GM19395 (cell line): ENCODE measurements around the gene HTATIP2.
"Not testable (repeated sequence)": the region's sequence is repeated elsewhere in the genome, so short reads cannot be mapped to it uniquely, and the experiment has no call there.

Experiments used
- ATAC-seq: cut with Tn5 transposase; IDR thresholded peaks from one replicate; pipeline ENCODE4 v1.9.1; 2021; ENCODE audit warnings: mild to moderate bottlenecking, moderate library complexity; ENCODE audit not compliant: unreplicated experiment

HTATIP2 gene

DNA sequence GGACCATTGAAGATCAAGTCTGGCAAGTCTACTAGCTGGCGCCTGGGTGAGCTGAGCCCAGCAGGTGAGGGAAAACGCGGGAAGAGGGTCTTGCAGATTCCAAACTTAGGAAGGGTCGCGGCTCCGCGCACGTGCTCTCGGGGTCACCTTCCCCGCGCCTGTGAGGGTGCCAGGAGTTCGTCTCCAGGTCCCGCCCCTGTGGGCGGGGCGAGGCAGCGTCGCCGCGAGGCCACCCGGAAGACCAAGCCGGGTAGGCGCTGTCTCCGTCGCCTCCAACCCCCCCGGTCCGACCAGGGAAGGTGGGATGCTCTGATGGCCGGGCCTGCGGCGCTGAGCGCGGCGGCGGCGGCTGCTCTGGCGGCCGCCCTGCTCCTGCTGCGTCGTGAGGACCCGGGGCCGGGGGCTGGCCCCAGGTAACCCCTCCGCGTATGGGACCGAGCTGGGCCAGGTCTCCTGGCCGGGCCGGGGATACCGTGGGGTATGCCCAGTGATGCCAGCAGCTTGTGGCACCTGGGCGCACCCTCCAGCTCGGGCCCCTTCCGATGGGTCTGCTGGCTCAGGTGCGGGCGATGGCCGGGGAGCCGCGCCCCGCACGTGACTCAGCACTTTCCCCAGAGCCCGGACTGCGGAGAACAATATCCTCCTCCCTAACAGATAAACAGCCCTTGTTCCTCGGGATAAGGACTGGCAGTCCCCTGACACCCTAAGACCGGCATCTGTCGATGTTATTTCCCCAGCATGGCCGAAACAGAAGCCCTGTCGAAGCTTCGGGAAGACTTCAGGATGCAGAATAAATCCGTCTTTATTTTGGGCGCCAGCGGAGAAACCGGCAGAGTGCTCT lies at the start of gene HTATIP2:
HTATIP2 (plus strand) TSS at position 215 of the 841 bp plus-strand sequence; CDS start at position 739, 524 bp downstream.
- ATAC-seq = peak; percentile 94

DNA sequence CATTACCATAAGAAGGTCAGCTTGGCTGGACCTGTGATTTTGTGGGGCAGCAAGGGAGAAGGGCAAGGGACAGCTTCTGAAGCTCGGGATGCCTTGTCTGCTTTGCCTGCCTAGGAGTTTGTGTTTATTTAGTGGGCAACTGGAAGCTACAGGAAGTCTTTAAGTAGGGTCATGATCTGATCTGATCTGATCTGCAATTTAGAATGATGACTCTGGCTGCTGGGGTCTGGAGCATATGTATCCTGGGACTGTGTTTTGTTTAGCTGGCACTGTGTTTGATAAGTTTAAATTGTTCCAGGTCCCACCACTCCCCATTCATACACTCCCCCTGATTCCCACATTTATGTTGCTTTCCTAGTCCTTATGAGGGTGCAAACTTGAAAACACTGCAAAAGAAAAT lies 47.7 kb upstream of the HTATIP2 start:
- no peak for ATAC-seq

DNA sequence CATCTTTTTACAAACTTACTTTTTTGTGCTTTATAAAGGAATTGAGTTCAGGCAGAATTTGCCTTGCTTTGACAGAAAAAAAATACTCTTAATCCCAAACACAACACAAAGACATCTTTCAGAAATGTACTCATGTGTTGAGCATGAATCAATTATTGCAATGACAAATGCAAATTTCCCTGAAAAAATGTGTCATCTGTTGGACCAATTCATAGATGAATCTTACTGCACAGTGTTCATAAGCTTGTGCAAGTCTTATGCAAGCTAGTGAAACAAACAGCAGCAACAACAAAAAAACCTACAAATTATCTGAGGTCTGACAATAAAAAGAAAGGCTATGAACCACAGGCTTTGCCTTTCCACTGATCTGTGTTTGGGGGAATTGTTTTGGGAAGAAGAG lies 42.3 kb upstream of the HTATIP2 start:
- ATAC-seq = no peak

DNA sequence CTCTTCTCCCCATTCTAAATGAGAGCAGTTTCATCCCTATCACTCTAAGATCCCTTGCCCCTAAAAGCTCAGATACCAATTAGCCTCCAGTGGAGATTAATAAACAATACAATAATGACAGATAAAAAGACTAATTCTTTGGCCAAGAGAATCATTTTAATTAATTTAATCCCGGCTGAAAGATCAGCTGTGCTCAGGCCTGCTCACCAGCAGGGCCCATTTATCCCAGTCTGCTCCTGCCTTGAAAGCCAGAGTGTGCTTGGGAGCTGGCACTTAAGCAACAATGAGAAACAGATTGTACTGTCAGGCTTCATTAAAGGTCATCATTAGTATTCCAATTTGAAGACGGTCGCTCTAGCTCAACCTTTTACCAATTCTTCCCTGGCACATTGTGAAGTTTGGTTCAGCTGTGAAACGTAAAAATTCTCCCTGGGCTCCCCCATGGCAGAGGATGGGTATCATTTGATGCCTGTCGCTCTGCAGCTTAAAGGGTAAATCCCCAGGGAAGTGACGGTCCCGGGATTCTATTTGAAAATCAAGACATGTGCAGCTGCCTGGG lies 36.1 kb upstream of the HTATIP2 start:
- ATAC-seq = no peak

DNA sequence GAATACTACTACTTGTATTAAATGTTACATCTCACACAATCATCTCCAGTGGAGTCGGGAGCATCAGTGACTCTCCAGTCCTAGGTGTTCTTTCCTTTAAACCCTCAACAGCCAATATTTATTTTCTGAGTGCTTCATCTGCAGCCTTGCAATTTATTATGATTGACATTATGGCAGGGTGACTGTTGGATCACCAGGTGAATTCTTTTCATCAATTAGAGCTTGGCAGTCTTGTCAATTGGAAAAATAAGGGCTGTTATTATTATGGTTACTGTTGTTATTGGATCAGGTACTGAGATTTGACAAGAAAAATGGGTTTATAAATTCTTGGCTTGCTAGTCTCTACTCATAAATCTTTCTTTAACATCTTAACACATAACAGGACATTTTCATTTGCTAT lies 27.5 kb upstream of the HTATIP2 start:
- no peak for ATAC-seq

DNA sequence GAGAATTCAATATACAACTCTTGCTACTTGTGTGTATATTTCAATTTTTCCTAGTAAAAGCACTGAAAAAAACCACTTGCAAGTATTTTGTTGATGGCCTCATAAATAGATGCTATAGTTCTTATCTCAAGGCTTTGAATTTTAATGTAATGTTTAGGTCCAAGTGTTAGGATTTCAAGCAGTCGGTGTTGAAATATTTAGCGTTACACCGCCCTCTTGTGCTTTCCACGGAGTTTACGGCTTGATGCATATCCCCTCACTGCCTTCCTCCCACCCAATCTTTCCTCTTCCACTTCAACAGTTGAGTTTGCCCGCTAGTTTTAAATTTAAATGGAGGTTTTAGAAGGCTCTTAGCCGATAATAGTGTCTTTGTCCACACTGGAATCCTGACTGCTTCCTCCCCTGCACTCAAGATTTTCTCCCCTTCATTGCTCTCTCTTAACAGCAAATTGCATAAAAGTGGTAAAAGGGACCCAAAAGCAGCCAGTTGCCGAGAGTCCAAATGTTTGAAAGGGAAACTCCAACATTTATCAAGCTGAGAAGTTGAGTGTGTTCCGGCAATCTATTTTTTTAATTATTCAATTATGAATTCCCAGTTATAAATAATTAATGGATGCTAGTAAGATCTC lies 25.9 kb upstream of the HTATIP2 start:
- ATAC-seq = no peak

DNA sequence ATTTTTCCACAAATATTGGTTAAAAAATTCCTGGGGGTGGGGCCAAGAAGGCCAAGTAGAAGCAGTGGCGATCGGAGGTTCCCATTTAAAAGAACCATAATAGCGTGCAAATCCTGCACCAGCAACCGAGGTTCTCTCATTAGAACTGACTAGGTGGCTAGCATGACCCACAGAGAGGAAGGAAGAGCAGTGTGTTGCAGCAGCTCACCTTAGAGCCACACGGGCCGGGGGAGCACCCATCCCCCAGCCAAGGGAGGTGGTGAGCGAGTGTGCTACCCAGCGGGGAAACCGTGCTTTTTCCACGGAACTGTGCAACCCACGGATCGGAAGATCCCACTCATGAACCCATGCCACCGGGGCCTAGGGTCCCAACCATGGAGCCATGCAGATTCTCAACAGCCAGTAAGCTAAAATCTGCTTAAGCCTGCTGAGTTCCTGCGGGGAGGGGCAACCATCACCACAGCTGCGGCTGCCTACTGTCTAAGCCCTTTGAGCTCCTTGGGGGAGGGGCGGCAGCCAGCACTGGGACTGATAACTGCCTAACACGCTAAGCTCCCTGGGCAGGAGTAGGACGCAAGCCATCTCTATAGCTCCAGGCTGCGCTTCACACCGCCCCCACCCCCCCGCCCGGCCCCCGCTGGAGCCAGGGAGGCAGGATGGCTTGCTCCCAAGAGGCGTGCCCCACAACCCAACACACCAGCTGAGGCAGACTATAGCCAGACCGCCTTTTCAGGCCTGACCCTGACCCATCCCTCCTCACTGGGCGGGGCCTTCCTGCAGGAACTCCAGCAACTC lies 21.0 kb upstream of the HTATIP2 start:
- no peak for ATAC-seq

DNA sequence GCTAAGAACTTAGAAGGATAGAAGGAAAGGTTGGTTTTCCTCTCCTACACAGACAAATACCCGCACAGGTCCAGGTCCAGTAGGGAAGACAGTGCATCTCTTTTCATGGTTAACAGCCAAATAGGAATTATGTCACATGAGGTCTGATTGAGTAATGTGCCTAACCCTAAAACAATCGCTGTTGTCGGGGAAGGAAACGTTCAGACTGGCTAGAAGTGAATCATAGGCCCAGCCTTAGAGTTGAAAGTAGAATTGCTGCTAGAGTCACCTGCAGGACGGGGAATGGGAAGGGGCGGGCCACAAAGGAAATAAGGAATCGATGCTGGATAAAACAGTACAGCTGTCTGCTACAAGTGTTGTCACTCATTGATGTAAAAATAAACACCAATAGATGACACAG lies 12.4 kb upstream of the HTATIP2 start:
- no peak for ATAC-seq

DNA sequence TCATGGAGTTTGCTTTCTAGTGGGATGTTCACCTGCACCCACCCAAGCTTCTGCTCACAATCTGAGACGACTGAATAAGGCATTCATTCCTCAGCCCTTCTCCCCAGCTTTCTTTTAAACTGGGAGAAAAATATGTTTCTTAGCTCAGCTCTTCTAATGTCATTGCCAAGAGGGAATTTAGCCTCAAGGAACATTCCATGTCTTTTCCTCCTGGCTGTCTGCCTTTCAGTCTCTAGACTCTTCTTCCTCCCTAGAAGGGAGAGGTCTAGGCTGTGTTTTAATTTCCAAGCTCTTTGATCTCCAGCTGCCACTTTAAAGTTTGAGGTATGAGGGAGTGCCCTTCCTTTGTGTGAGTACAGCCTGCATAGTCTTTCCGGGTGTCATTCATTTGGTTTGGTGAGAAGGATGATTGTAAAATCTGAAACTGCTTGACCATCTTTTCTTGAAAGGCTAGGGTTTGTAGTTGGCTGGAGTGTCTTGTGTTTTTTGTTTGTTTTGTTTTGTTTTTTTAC lies 11.7 kb upstream of the HTATIP2 start:
- ATAC-seq = no peak

DNA sequence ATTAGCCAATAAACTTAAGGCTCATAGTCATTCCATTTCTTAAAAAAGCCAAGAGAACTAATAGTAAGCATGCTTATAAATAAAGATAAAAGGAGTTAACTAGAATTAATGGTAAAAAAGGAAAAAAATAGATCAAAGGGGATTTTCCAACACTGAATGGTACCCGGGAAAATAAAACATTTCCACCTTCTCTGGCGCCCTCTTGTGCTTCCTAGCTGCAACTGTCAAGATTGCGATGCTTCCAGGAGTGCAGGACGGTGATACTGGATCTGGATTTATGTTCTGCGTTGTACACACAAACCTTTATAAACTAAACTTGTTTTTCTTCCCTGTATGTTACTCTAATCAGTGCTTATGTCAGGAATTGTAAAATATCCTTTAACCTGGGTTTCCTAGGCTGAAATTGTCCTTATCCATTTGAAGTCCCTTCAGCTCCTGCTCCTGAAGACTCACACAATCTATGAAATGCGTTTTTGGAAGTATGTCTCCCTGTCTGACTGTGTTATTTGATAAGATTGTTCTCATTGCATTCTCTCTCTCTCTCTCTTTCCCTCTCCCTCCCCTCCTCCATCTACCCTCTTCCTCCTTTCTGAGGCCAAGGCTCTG lies 9.6 kb upstream of the HTATIP2 start:
- peak; percentile 52 for ATAC-seq

DNA sequence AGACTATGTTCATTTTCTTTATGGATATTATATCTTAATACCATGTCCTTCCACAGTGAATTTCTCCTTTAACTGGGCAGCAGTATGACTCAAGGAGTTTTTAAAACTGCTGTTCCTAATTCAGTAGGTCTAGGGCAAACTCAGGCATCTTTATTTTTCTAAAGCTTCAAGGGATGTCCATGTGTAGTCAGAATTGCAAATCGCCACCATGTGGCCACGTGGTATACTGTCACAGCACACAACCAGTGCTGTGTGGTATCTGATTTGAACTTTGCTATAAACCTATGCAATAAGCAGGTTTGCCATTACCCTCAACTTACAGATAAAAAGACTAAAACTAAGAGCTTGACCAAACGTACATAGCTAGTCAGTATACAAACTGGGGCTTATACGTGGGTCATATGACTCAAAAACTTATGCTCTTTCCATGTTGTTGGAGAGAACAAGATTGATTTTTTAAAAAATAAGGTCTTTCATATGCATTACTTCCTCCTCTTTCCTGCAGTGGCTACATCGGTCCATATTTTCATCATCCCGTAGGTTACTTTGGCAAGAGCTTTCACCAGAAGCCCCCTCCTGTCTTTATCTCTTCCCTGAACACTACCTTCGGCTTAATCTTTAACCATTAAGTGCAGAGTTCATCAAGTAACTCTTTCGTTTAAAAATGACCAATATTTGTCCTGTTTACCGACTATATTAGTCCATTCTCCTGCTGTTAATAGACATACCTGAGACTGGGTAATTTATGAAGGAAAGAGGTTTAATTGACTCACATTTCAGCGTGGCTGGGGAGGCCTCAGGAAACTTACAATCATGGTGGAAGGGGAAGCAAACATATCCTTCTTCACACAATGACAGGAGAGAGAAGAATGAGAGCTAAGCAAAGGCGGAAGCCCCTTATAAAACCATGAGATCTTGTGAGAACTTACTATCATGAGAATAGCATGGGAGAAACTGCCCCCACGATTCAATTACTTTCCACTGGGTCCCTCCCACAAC lies 8.0 kb upstream of the HTATIP2 start:
- peak; percentile 90 for ATAC-seq

DNA sequence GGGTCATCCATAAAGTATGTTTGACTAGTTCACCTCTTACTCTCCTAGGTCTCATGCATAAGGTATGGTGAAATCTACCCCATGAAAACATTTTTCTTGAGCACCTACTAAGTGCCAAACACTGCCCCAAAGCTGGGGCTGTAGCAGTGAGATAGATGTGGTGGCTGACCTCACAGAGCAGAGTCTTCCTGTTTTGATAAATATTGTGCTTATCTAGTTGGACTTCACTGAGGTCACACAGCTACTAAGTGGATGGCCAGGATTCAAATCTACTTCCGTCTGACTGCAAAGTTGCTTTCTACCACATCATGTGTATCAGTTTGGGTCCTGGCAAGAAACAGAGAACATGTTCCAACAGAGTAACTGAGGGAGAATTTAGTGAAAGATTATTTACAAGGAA lies 6.4 kb upstream of the HTATIP2 start:
- no peak for ATAC-seq

DNA sequence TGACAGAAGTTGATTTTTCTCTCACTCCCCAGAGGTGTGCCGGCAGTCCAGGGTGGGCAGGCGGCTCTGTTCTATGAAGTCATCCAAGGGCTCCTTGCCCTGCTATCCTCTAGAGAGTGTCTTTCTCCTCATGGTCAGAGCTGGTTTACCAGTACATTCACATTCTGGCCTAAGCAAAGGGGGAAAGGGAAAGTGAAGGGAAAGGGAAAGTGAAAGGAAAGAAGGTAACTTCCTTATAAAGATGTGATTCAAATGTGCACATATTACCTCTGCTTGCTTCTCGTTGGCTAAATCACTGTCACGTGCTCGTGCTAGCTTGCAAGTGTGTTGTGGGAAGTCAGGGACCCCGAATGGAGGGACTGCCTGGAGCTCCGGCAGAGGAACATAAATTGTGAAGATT lies 2.9 kb upstream of the HTATIP2 start:
- peak; percentile 46 for ATAC-seq

DNA sequence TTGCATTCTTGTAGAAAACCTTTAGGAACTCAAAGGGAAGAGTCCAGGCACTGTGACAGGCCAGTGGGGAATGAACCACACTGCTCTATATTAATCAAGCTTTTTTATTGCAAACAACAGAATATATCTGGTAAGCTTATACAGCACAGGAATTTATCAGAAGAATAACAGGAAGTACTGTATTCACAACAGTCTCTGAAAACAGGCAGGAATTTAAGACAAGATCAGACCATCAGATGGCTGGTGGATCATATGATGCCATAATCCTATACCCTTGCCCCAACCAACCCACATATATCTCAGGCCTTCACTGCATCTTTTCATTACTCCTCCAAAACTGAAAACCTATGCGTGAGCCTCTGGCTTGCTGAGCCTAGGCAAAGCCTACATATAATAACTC lies 1.0 kb upstream of the HTATIP2 start:
- ATAC-seq = no peak

DNA sequence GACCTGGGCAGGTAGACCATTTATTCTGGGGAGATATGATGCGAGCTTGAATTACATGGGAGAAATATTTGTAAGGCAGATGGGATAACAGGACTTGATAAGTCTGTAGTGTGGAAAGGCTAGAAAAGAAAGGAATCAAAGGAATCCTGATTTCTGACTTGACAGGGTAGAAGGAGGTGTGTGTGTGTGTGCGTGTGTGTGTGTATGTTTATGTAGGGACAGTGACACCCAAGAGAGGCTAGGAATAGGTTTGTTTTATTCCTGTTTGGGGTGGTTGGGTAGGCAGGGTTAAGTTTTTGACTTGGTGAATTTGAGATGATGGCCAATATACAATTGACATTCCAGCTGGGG lies 390 bp upstream of the HTATIP2 start:
- ATAC-seq = no peak

DNA sequence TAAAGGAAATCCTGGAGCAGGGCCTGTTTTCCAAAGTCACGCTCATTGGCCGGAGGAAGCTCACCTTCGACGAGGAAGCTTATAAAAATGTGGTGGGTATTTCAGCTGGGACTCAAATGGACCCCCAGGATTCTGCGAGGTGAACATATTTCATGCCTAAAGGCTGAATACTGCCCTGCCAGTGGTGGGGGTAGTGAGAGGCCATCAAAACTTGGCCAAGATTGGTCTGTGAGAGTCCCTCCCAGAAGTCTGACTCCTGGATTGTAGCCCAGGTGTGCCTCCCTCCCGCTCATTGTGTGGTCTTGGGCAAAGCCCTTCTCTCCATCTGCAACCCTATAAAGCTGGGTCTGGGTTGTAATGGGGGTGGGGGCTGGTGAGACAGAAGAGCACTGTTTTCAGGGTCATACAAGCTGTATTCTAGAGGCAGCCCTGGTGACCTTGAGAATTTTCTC lies 853 bp downstream of the HTATIP2 start:
- peak; percentile 18 for ATAC-seq

DNA sequence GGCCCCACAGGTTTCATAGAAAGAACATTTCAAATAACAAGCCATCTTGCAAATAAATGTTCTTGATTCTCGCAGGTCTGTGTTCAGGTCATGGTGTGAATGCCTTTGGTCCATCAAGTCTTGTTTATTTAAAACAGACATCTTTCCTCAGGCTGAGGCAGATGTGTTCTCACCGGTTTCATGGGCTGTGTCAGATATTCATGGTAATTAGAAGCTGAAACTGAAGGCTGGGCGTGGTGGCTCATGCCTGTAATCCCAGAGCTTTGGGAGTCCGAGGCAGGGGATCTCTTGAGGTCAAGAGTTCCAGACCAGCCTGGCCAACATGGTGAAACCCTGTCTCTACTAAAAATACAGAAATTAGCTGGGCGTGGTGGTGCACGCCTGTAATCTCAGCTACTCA lies 2.0 kb downstream of the HTATIP2 start:
- not testable (repeated sequence) for ATAC-seq

DNA sequence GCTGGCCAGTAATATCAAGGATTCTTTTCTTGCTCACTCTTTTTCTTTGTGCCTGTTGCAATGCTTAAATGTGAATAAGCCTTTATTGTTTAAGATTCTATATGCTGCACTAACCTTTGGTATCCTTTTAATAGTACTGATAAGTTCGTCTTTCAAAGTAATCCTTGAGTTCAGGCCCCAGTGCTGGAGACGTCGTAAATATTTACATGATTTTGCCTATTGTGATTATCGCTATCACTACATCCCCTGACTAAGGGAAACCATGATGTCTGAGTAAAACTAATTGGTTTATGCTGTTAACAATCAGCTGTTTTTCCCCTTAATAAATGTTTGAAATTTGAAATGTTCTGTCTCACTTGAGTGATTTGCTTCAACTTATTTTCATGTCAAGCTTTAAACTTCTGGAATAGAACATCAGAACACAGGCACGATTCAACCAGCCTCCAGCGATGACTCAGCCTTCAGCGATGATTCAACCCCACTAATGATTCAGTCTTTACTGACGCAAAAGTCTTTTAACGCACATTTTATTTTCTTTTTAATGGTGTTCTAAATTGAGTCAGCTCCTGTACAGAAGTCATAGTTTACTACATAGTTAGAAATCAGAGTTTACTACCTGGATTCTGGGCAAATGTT lies 3.9 kb downstream of the HTATIP2 start:
- no peak for ATAC-seq

DNA sequence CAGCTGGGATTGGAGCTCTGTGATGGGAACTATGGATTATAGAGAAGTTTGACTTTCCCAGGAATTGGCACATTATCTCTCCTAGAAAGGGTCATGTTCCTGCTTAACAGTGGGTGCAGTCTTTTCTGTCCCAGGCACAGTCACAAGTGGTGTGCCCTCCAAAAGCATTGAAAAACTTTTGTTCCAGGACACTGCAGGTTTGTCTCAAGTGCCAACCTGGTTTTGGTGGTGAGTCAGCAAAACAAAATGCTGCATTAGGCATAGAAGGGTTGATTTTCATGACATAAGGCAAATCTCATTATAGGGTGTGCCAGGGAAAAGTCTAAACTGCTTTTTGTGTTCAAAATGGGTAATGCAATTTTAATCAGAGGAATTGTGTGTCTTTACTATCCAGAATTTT lies 4.9 kb downstream of the HTATIP2 start:
- no peak for ATAC-seq
